ENCODE results near the gene BICRAL. TPM values are rescaled to one million over a fixed set of nuclear protein-coding genes. Genes with fewer than 3 reads are reported as not detected.

The BICRAL gene
- total and polyA plus RNA-seq, 2 donors (not counting 3 experiments of a cell fraction or from before 2014, with no cell fraction given), result 5.6 to 6.8 TPM

DNA sequence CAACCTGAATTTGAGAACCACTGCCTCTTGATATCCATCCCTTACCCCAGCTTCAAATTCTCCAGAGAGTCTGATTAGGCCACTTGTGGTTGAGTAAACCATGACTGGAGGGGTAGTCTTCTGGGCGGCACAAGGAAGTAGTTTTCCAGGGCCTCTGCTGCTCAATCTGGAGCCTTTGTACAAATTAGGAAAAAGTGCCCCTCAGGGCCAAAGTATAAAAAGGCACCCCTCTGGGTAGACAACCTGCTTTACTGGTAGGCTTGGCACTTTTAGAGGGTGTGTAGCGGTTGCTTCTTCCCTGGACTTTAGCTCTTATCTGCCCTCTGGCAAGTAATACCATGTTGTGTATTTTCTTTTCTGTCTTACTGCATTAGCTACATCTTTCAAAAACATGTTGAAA lies 64.7 kb downstream of the BICRAL start:
- H3K4me3 ChIP-seq (replicated peaks in 1 of 3; ENCODE audit: insufficient read depth in 1 of 3, low read depth in 1 of 3, low read length in 3 of 3), result no peak overlapping the region
- H3K27me3 ChIP-seq (ENCODE audit: control insufficient read depth in 2 of 2, insufficient read depth in 2 of 2, low read length in 2 of 2), result no peaks in the 10 kb centered on the region
- no peak overlapping the region for H3K4me2 ChIP-seq (ENCODE audit: insufficient read depth, low read length)
- peaks cover 0 to 2% of the 10 kb centered on the region in 2 experiments for H3K36me3 ChIP-seq (ENCODE audit: control insufficient read depth in 2 of 2, extremely low read depth in 1 of 2, insufficient read depth in 2 of 2, low read length in 2 of 2)
- H3K9ac ChIP-seq (replicated peaks; ENCODE audit: extremely low read depth, insufficient read depth, low read length), result no peak overlapping the region
- CTCF ChIA-PET, result no interaction called here
- no peaks in the 10 kb centered on the region for H3K9me1 ChIP-seq (replicated peaks; ENCODE audit: control insufficient read depth, extremely low read depth, insufficient read depth, low read length)
- H3K9me3 ChIP-seq (replicated peaks; ENCODE audit: control insufficient read depth, insufficient read depth, low read length), result no peaks in the 10 kb centered on the region
- intact Hi-C loops (cut with micrococcal nuclease) (no loop called here), dilution Hi-C loops (cut with MboI; ENCODE audit: extremely low pct_ligation_motif_present, low sequenced_read_pairs) (no loop called here)
- FAIRE-seq (no peak), DNase-seq (ENCODE audit: low read depth, low spot score) (no peak)
- BruUV-seq (replicated peaks), result no TSS peak
- H4K20me1 ChIP-seq (replicated peaks; ENCODE audit: control insufficient read depth, extremely low read depth, insufficient read depth, low read length), result no peaks in the 10 kb centered on the region
- POLR2A ChIA-PET, result no interaction called here
- no peaks in the 10 kb centered on the region for H3K79me2 ChIP-seq (ENCODE audit: control insufficient read depth, insufficient read depth, low read length)
- no peak overlapping the region for H3K27ac ChIP-seq (ENCODE audit: insufficient read depth, low read depth, low read length)
- no peak overlapping the region for H2AFZ ChIP-seq (ENCODE audit: low read depth, low read length)
- H3K4me1 ChIP-seq (ENCODE audit: control insufficient read depth, extremely low read depth, insufficient read depth, low read length), result no peaks in the 10 kb centered on the region
- no peak for TF ChIP-seq GATA2 (IDR thresholded peaks at IDR 0.05; ENCODE audit: insufficient read depth, insufficient read length, low read depth, low read length)

DNA sequence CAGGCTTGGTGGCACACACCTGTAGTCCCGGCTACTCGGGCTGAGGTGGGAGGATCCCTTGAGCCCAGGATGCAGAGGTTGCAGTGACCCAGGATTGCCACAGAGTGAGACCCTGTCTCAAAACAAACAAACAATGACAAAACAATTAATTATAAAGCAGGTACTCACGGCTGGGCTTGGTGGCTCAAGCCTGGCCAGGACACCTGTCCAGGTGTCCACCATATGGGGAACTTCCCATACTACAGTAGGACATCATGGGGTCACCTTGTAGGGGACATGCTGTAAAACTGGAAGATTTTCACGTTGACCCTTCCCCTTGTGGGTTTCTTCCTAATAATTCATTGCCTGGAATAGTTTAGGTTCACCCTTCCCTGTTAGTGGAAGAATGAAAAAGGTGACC lies 66.8 kb downstream of the BICRAL start:
- Histone ChIP-seq H3K9me1 (replicated peaks; ENCODE audit: control insufficient read depth, extremely low read depth, insufficient read depth, low read length) (no peaks in the 10 kb centered on the region), H3K36me3 (ENCODE audit: control insufficient read depth in 2 of 2, extremely low read depth in 1 of 2, insufficient read depth in 2 of 2, low read length in 2 of 2) (peaks cover 0 to 5% of the 10 kb centered on the region in 2 experiments), H3K9ac (replicated peaks; ENCODE audit: extremely low read depth, insufficient read depth, low read length) (no peak overlapping the region), H3K9me3 (replicated peaks; ENCODE audit: control insufficient read depth, insufficient read depth, low read length) (no peaks in the 10 kb centered on the region), H3K79me2 (ENCODE audit: control insufficient read depth, insufficient read depth, low read length) (no peaks in the 10 kb centered on the region), H3K4me3 (replicated peaks in 1 of 3; ENCODE audit: insufficient read depth in 1 of 3, low read depth in 1 of 3, low read length in 3 of 3) (no peak overlapping the region), H2AFZ (ENCODE audit: low read depth, low read length) (no peak overlapping the region), H4K20me1 (replicated peaks; ENCODE audit: control insufficient read depth, extremely low read depth, insufficient read depth, low read length) (no peaks in the 10 kb centered on the region), H3K27ac (ENCODE audit: insufficient read depth, low read depth, low read length) (no peak overlapping the region), H3K4me1 (ENCODE audit: control insufficient read depth, extremely low read depth, insufficient read depth, low read length) (no peaks in the 10 kb centered on the region), H3K4me2 (ENCODE audit: insufficient read depth, low read length) (no peak overlapping the region), H3K27me3 (ENCODE audit: control insufficient read depth in 2 of 2, insufficient read depth in 2 of 2, low read length in 2 of 2) (no peaks in the 10 kb centered on the region)
- dilution Hi-C loops (cut with MboI; ENCODE audit: extremely low pct_ligation_motif_present, low sequenced_read_pairs), result no loop called here
- no peak for TF ChIP-seq MYC (IDR thresholded peaks at IDR 0.05; ENCODE audit: low read depth, low read length)
- TF ChIP-seq MAX (IDR thresholded peaks at IDR 0.05; ENCODE audit: insufficient read depth, insufficient read length), result no peak
- TF ChIP-seq POLR2A (IDR thresholded peaks at IDR 0.05; ENCODE audit: low read depth, low read length), result no peak
- no peak for TF ChIP-seq EZH2 (IDR thresholded peaks at IDR 0.05; ENCODE audit: borderline replicate concordance, low read depth, low read length, severe bottlenecking)
- TF ChIP-seq CTCF (IDR thresholded peaks at IDR 0.05; ENCODE audit: extremely low read depth in 1 of 2, insufficient read depth in 1 of 2, low read depth in 1 of 2, low read length in 2 of 2), result no peak
- no peak for TF ChIP-seq JUN (IDR thresholded peaks at IDR 0.05; ENCODE audit: borderline replicate concordance, insufficient read depth, insufficient read length, low read depth)
- TF ChIP-seq FOS (IDR thresholded peaks at IDR 0.05; ENCODE audit: borderline replicate concordance, insufficient read depth, low read length), result no peak
- no peak for TF ChIP-seq POLR2AphosphoS5 (IDR thresholded peaks at IDR 0.05; ENCODE audit: insufficient read depth, low read depth, low read length)
- no peak for TF ChIP-seq GATA2 (IDR thresholded peaks at IDR 0.05; ENCODE audit: insufficient read depth, insufficient read length, low read depth, low read length)
- FAIRE-seq (no peak), DNase-seq (ENCODE audit: low read depth, low spot score) (no peak)
- no TSS peak for BruUV-seq (replicated peaks)
- CTCF ChIA-PET, result no interaction called here
- POLR2A ChIA-PET, result no interaction called here
- intact Hi-C loops (cut with micrococcal nuclease), result no loop called here

Measured in endothelial cell of umbilical vein (primary cell).